ENCODE results near the gene ZNF200. TPM values are rescaled to one million over a fixed set of nuclear protein-coding genes. Genes with fewer than 3 reads are reported as not detected.
A peak's percentile ranks its signal among the peaks of the same experiment; 100 is the strongest.

ZNF200 gene
- total RNA-seq, 1 donor from 2014 or later, result 8.6 TPM

GRCh38 chr16:3266873-3267537 lies 32.0 kb upstream of the ZNF200 start:
- DNase-seq (ENCODE audit: low spot score in 2 of 2, unreplicated experiment in 2 of 2), result no peak
- TF ChIP-seq CTCF (IDR thresholded peaks at IDR 0.05; ENCODE audit: unreplicated experiment), result peak; percentile 28
- no peak overlapping the region for H3K4me3 Mint-ChIP-seq
- H3K9me3 Mint-ChIP-seq, result peaks cover 3% of the 10 kb centered on the region
- H3K27me3 Mint-ChIP-seq (ENCODE audit: low read depth), result no peaks in the 10 kb centered on the region
- H3K36me3 Mint-ChIP-seq, result no peaks in the 10 kb centered on the region
- no peak overlapping the region for H3K27ac Mint-ChIP-seq
- H3K4me1 Mint-ChIP-seq, result peaks cover 8% of the 10 kb centered on the region

GRCh38 chr16:3264137-3265036 lies 29.4 kb upstream of the ZNF200 start:
- Mint-ChIP-seq H3K27me3 (ENCODE audit: low read depth) (no peaks in the 10 kb centered on the region), H3K27ac (peak overlapping the region; percentile 89), H3K4me3 (peak overlapping the region; percentile 72)

GRCh38 chr16:3262517-3262916 lies 27.6 kb upstream of the ZNF200 start:
- H3K36me3 Mint-ChIP-seq, result no peaks in the 10 kb centered on the region
- no peak for TF ChIP-seq CTCF (IDR thresholded peaks at IDR 0.05; ENCODE audit: unreplicated experiment)

More at GRCh38 chr16:3264137-3265036, 29.4 kb upstream of the ZNF200 start:
- no peak for TF ChIP-seq CTCF (IDR thresholded peaks at IDR 0.05; ENCODE audit: unreplicated experiment)
- Mint-ChIP-seq H3K36me3 (no peaks in the 10 kb centered on the region), H3K9me3 (peaks cover 3% of the 10 kb centered on the region), H3K4me1 (peaks cover 8% of the 10 kb centered on the region)
- peak; percentile 95 to 97 for DNase-seq (ENCODE audit: low spot score in 2 of 2, unreplicated experiment in 2 of 2)

GRCh38 chr16:3259836-3260235 lies 24.9 kb upstream of the ZNF200 start:
- Mint-ChIP-seq H3K36me3 (no peaks in the 10 kb centered on the region), H3K9me3 (no peaks in the 10 kb centered on the region), H3K4me1 (peaks cover 8% of the 10 kb centered on the region), H3K27ac (no peak overlapping the region), H3K4me3 (no peak overlapping the region), H3K27me3 (ENCODE audit: low read depth) (peaks cover 15% of the 10 kb centered on the region)
- no peak for TF ChIP-seq CTCF (IDR thresholded peaks at IDR 0.05; ENCODE audit: unreplicated experiment)
- no peak for DNase-seq (ENCODE audit: low spot score in 2 of 2, unreplicated experiment in 2 of 2)

More at GRCh38 chr16:3262517-3262916, 27.6 kb upstream of the ZNF200 start:
- H3K4me1 Mint-ChIP-seq, result peaks cover 8% of the 10 kb centered on the region
- DNase-seq (ENCODE audit: low spot score in 2 of 2, unreplicated experiment in 2 of 2), result no peak
- peak overlapping the region; percentile 60 for H3K4me3 Mint-ChIP-seq
- H3K9me3 Mint-ChIP-seq, result no peaks in the 10 kb centered on the region
- no peak overlapping the region for H3K27ac Mint-ChIP-seq
- H3K27me3 Mint-ChIP-seq (ENCODE audit: low read depth), result peaks cover 10% of the 10 kb centered on the region

GRCh38 chr16:3256866-3257465 lies 22.0 kb upstream of the ZNF200 start:
- no peak overlapping the region for H3K27ac Mint-ChIP-seq
- no peak overlapping the region for H3K4me3 Mint-ChIP-seq
- H3K36me3 Mint-ChIP-seq, result no peaks in the 10 kb centered on the region
- H3K27me3 Mint-ChIP-seq (ENCODE audit: low read depth), result peaks cover 15% of the 10 kb centered on the region
- DNase-seq (ENCODE audit: low spot score in 2 of 2, unreplicated experiment in 2 of 2), result no peak
- no peaks in the 10 kb centered on the region for H3K4me1 Mint-ChIP-seq
- no peak for TF ChIP-seq CTCF (IDR thresholded peaks at IDR 0.05; ENCODE audit: unreplicated experiment)
- no peaks in the 10 kb centered on the region for H3K9me3 Mint-ChIP-seq
